Measurements from ENCODE around the gene KIAA0753.

KIAA0753 gene

GRCh38 chr17:6568184-6568758, 72.2 kb downstream of the KIAA0753 start:
- Mint-ChIP-seq H3K4me1 (ENCODE audit: low read depth) (peaks cover 2% of the 10 kb centered on the region), H3K27ac (no peak overlapping the region), H3K9me3 (no peaks in the 10 kb centered on the region), H3K27me3 (ENCODE audit: low read depth) (no peaks in the 10 kb centered on the region), H3K4me3 (no peak overlapping the region), H3K36me3 (ENCODE audit: low read depth) (no peaks in the 10 kb centered on the region)

- Mint-ChIP-seq H3K27ac (no peak overlapping the region), H3K9me3 (no peaks in the 10 kb centered on the region), H3K36me3 (ENCODE audit: low read depth) (no peaks in the 10 kb centered on the region), H3K4me1 (ENCODE audit: low read depth) (peaks cover 2% of the 10 kb centered on the region), H3K4me3 (no peak overlapping the region), H3K27me3 (ENCODE audit: low read depth) (no peaks in the 10 kb centered on the region)
Measured at GRCh38 chr17:6567528-6568183, 72.9 kb downstream of the KIAA0753 start.

GRCh38 chr17:6561446-6561845, 79.1 kb downstream of the KIAA0753 start:
- H3K36me3 Mint-ChIP-seq (ENCODE audit: low read depth): no peaks in the 10 kb centered on the region
- H3K27ac Mint-ChIP-seq: no peak overlapping the region
- no peaks in the 10 kb centered on the region for H3K9me3 Mint-ChIP-seq
- no peaks in the 10 kb centered on the region for H3K4me1 Mint-ChIP-seq (ENCODE audit: low read depth)
- no peak overlapping the region for H3K4me3 Mint-ChIP-seq
- H3K27me3 Mint-ChIP-seq (ENCODE audit: low read depth): peaks cover 35% of the 10 kb centered on the region

GRCh38 chr17:6560496-6560895, 80.0 kb downstream of the KIAA0753 start:
- H3K27me3 Mint-ChIP-seq (ENCODE audit: low read depth): peaks cover 36% of the 10 kb centered on the region
- no peaks in the 10 kb centered on the region for H3K9me3 Mint-ChIP-seq
- H3K36me3 Mint-ChIP-seq (ENCODE audit: low read depth): no peaks in the 10 kb centered on the region
- H3K4me3 Mint-ChIP-seq: no peak overlapping the region
- H3K4me1 Mint-ChIP-seq (ENCODE audit: low read depth): no peaks in the 10 kb centered on the region
- no peak overlapping the region for H3K27ac Mint-ChIP-seq

GRCh38 chr17:6559753-6560215, 80.7 kb downstream of the KIAA0753 start:
- no peaks in the 10 kb centered on the region for H3K9me3 Mint-ChIP-seq
- H3K4me1 Mint-ChIP-seq (ENCODE audit: low read depth): peaks cover 2% of the 10 kb centered on the region
- no peak overlapping the region for H3K4me3 Mint-ChIP-seq
- H3K27ac Mint-ChIP-seq: no peak overlapping the region
- H3K36me3 Mint-ChIP-seq (ENCODE audit: low read depth): no peaks in the 10 kb centered on the region
- H3K27me3 Mint-ChIP-seq (ENCODE audit: low read depth): peaks cover 43% of the 10 kb centered on the region

GRCh38 chr17:6558932-6559752, 81.4 kb downstream of the KIAA0753 start:
- Mint-ChIP-seq H3K4me1 (ENCODE audit: low read depth) (peaks cover 2% of the 10 kb centered on the region), H3K27ac (no peak overlapping the region), H3K27me3 (ENCODE audit: low read depth) (peaks cover 50% of the 10 kb centered on the region), H3K9me3 (no peaks in the 10 kb centered on the region), H3K4me3 (no peak overlapping the region), H3K36me3 (ENCODE audit: low read depth) (no peaks in the 10 kb centered on the region)

GRCh38 chr17:6558276-6558675, 82.2 kb downstream of the KIAA0753 start:
- Mint-ChIP-seq H3K4me3 (no peak overlapping the region), H3K27me3 (ENCODE audit: low read depth) (peaks cover 58% of the 10 kb centered on the region), H3K27ac (no peak overlapping the region), H3K36me3 (ENCODE audit: low read depth) (no peaks in the 10 kb centered on the region), H3K9me3 (no peaks in the 10 kb centered on the region), H3K4me1 (ENCODE audit: low read depth) (peaks cover 2% of the 10 kb centered on the region)

GRCh38 chr17:6557040-6557438, 83.5 kb downstream of the KIAA0753 start:
- Mint-ChIP-seq H3K4me3 (no peak overlapping the region), H3K27ac (no peak overlapping the region), H3K27me3 (ENCODE audit: low read depth) (peaks cover 66% of the 10 kb centered on the region), H3K36me3 (ENCODE audit: low read depth) (no peaks in the 10 kb centered on the region), H3K4me1 (ENCODE audit: low read depth) (peaks cover 2% of the 10 kb centered on the region), H3K9me3 (no peaks in the 10 kb centered on the region)

- H3K9me3 Mint-ChIP-seq: no peaks in the 10 kb centered on the region
- peak within 1 kb of the TSS; percentile 10 for H3K4me3 Mint-ChIP-seq
- H3K27ac Mint-ChIP-seq: no peak within 1 kb of the TSS
- H3K4me1 Mint-ChIP-seq (ENCODE audit: low read depth): peaks cover 2% of the 10 kb centered on the region
- H3K27me3 Mint-ChIP-seq (ENCODE audit: low read depth): peaks cover 66% of the 10 kb centered on the region
- H3K36me3 Mint-ChIP-seq (ENCODE audit: low read depth): no peaks in the 10 kb centered on the region
Measured at GRCh38 chr17:6556121-6557039, 84.1 kb downstream of the KIAA0753 start, which contains the start of gene PITPNM3. Gene PITPNM3, minus strand, starts transcription at chr17:6556555. Its CDS starts 149 bp downstream, at chr17:6556406.

- Mint-ChIP-seq H3K36me3 (ENCODE audit: low read depth) (no peaks in the 10 kb centered on the region), H3K27ac (no peak overlapping the region), H3K4me3 (peak overlapping the region; percentile 10), H3K27me3 (ENCODE audit: low read depth) (peaks cover 64% of the 10 kb centered on the region), H3K4me1 (ENCODE audit: low read depth) (peaks cover 2% of the 10 kb centered on the region), H3K9me3 (no peaks in the 10 kb centered on the region)
Measured at GRCh38 chr17:6555331-6556120, 85.0 kb downstream of the KIAA0753 start.

- H3K27ac Mint-ChIP-seq: no peak overlapping the region
- peaks cover 58% of the 10 kb centered on the region for H3K27me3 Mint-ChIP-seq (ENCODE audit: low read depth)
- H3K4me1 Mint-ChIP-seq (ENCODE audit: low read depth): peaks cover 2% of the 10 kb centered on the region
- no peaks in the 10 kb centered on the region for H3K9me3 Mint-ChIP-seq
- peak overlapping the region; percentile 11 for H3K4me3 Mint-ChIP-seq
- no peaks in the 10 kb centered on the region for H3K36me3 Mint-ChIP-seq (ENCODE audit: low read depth)
Measured at GRCh38 chr17:6554871-6555330, 85.6 kb downstream of the KIAA0753 start.

GRCh38 chr17:6554342-6554741, 86.2 kb downstream of the KIAA0753 start:
- no peaks in the 10 kb centered on the region for H3K9me3 Mint-ChIP-seq
- H3K4me3 Mint-ChIP-seq: no peak overlapping the region
- no peaks in the 10 kb centered on the region for H3K36me3 Mint-ChIP-seq (ENCODE audit: low read depth)
- peaks cover 2% of the 10 kb centered on the region for H3K4me1 Mint-ChIP-seq (ENCODE audit: low read depth)
- no peak overlapping the region for H3K27ac Mint-ChIP-seq
- H3K27me3 Mint-ChIP-seq (ENCODE audit: low read depth): peaks cover 58% of the 10 kb centered on the region

GRCh38 chr17:6551869-6552531, 88.5 kb downstream of the KIAA0753 start:
- Mint-ChIP-seq H3K27me3 (ENCODE audit: low read depth) (peaks cover 35% of the 10 kb centered on the region), H3K4me1 (ENCODE audit: low read depth) (peaks cover 12% of the 10 kb centered on the region), H3K27ac (no peak overlapping the region)

More at GRCh38 chr17:6551869-6552531, 88.5 kb downstream of the KIAA0753 start:
- no peaks in the 10 kb centered on the region for H3K36me3 Mint-ChIP-seq (ENCODE audit: low read depth)
- no peak overlapping the region for H3K4me3 Mint-ChIP-seq
- H3K9me3 Mint-ChIP-seq: no peaks in the 10 kb centered on the region

Data from T-helper 1 cell treated with Interleukin-12 subunit alpha and Interleukin-12 subunit beta and Interleukin-4 antibody, amounts not matched to agents 30 μg/mL and 1 μg/mL, for 36 hours (primary cell).